Central memory CD4-positive, alpha-beta T cell (primary cell): Measurements from ENCODE around the gene ZNF200.
A peak's percentile ranks its signal among the peaks of the same experiment; 100 is the strongest.
"Not testable (repeated sequence)": the region's sequence is repeated elsewhere in the genome, so short reads cannot be mapped to it uniquely, and the experiment has no call there.

Experiments used
- DNase-seq: peaks from one replicate; pipeline ENCODE4 v3.0.0; 2022

The ZNF200 gene

GRCh38 chr16:3198334-3199072, 36.5 kb downstream of the ZNF200 start:
- DNase-seq: no peak

GRCh38 chr16:3197694-3198333, 37.1 kb downstream of the ZNF200 start:
- not testable (repeated sequence) for DNase-seq

DNA sequence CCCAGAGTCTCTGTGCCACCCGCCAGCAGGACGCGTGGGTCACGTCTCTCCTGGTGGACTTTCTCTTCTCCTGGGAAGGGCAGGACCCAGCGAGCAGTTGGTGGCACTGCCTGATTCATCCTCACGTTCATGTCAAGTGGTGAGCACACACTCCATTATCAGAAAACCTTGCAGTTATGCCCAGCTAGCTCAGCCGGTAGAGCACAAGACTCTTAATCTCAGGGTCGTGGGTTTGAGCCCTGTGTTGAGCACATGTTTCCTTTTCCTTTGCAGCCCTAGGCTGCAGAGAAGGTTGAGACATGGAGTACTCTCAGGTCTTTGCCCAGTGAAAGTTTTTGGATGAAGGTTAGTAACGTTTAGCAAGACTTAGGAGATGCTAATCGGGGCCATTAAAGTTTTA, 39.0 kb downstream of the ZNF200 start:
- no peak for DNase-seq

GRCh38 chr16:3194792-3195191, 40.2 kb downstream of the ZNF200 start:
- DNase-seq: no peak

GRCh38 chr16:3193221-3194212, 41.4 kb downstream of the ZNF200 start:
- no peak for DNase-seq

- no peak for DNase-seq
Observed at GRCh38 chr16:3192476-3193019, 42.4 kb downstream of the ZNF200 start.

- DNase-seq: peak; percentile 28
Observed at GRCh38 chr16:3190949-3191353, 44.0 kb downstream of the ZNF200 start.

- DNase-seq: no peak
Observed at GRCh38 chr16:3189869-3190268, 45.1 kb downstream of the ZNF200 start.

GRCh38 chr16:3188925-3189825, 45.8 kb downstream of the ZNF200 start:
- DNase-seq: no peak

DNA sequence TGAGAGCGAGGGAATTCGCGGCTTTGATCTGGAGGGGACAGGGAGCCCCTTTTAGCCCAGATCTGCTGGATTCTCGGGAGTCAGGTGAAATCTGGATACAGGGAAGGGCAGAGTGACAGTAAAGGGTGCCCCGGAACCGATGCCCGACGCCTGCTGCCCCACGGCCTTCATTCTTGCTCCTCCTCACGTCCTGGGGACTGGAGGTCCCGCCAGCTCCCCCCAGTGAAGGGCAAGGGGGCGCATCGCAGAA, 46.4 kb downstream of the ZNF200 start:
- DNase-seq: no peak

DNA sequence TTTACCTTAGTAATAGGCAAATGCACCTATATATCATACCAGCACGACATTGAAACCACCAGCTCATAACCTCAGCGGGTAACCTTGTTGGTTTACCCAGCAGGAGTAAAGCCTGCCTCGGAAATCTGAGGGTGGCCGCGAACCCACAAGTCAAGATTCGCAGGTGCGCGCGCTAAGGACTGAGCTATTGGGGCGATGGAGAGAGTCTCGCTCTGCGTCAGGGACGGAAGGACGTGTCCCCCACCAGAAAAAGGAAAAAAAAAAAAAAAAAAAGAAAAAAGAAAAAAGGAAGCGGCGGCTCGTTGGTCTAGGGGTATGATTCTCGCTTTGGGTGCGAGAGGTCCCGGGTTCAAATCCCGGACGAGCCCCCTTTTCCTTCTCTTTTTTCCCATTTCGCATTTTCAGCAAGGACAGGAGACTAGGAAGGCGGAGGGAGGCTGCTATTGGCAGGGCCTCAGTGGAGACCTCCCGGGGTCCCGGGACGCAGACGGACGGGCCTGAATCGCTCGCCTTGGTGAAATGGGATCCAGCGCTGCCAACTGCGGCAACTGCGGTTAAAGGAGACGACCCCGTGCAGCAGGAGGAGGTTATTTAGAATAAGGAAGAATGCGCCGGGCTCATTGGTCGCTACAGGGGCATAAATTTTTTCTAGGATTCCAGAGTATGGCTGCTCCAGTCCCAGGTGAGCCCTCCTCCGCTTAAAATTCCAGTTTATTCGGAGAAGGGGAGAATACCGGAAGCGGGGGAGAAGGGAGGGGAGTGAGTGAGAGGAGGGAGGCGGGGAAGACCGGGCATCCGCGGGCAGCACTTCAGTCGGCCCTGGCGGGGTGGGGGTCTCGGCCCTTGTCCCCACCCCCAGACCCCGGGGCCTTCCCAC, 46.9 kb downstream of the ZNF200 start, which contains the start of gene OR1F1:
Gene OR1F1 (plus strand): TSS at position 407 of the 877 bp plus-strand sequence.
- DNase-seq: peak; percentile 64

- no peak for DNase-seq
Observed at GRCh38 chr16:3186946-3187690, 47.8 kb downstream of the ZNF200 start.

DNA sequence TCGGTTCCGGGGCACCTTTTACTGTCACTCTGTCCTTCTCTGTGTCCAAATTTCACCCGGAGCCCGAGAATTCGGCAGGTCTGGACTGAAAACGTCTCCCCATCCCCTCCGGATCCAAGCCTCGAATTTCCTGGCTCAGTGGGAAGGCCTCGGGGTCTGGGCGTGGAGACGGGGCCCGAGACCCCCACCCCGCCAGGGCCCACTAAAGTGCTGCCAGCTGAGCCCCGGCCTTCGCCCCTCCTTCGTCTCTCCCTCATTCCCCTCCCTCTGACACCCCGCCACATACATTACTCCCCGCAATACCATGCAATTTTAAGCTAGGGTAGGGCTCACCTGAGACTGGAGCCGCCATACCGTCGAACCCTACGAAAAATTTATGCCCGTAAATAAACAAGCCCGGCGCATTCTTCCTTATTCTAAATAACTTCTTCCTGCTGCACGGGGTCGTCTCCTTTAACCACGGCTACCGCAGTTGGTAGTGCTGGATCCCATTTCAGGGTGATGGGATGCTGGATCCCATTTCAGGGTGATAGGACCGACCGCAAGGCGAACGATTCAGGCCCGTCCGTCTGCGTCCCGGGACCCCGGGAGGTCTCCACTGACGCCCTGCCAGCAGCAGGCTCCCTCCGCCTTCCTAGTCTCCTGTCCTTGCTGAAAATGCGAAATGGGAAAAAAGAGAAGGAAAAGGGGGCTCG, 51.4 kb downstream of the ZNF200 start:
- no peak for DNase-seq

- no peak for DNase-seq
Observed at GRCh38 chr16:3182608-3183444, 52.1 kb downstream of the ZNF200 start.

- DNase-seq: not testable (repeated sequence)
Observed at GRCh38 chr16:3182293-3182607, 52.7 kb downstream of the ZNF200 start.

DNA sequence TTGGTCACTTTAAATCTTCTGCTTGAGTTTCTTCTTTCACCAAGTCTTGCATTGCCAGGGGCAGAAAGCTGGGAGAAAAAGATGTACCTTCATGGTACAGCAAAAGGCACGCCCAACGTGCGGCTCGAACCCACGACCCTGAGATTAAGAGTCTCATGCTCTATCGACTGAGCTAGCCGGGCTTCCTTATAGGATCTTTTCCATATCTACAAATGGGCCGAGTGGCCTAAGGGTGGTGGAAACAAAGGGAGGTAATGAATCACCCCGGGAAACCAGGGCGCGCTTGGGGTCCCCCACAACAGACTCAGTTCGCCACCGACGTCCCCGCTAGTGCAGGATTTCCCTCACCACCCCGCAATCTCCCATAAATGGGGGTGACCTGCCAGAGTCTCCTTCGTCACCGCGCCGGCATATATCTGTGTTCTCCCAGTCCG, 54.5 kb downstream of the ZNF200 start:
- DNase-seq: no peak

GRCh38 chr16:3179651-3180050, 55.3 kb downstream of the ZNF200 start:
- no peak for DNase-seq

GRCh38 chr16:3175157-3176093, 59.5 kb downstream of the ZNF200 start:
- DNase-seq: no peak
